Measurements from ENCODE around the gene ATP10A.
"Not testable (repeated sequence)": the region's sequence is repeated elsewhere in the genome, so short reads cannot be mapped to it uniquely, and the experiment has no call there.

Gene ATP10A

GRCh38 chr15:25882466-25882865 is 19.3 kb upstream of the ATP10A start:
- DNase-seq (ENCODE audit: low read depth, low spot score): no peak

- DNase-seq (ENCODE audit: low read depth, low spot score): not testable (repeated sequence)
Measured at GRCh38 chr15:25880877-25881276, 17.8 kb upstream of the ATP10A start.

- DNase-seq (ENCODE audit: low read depth, low spot score): no peak
Measured at GRCh38 chr15:25880411-25880810, 17.3 kb upstream of the ATP10A start.

GRCh38 chr15:25879438-25879837 is 16.3 kb upstream of the ATP10A start:
- no peak for DNase-seq (ENCODE audit: low read depth, low spot score)

GRCh38 chr15:25877681-25878080 is 14.6 kb upstream of the ATP10A start:
- DNase-seq (ENCODE audit: low read depth, low spot score): no peak

- DNase-seq (ENCODE audit: low read depth, low spot score): no peak
Measured at GRCh38 chr15:25876231-25877140, 13.4 kb upstream of the ATP10A start.

- no peak for DNase-seq (ENCODE audit: low read depth, low spot score)
Measured at GRCh38 chr15:25875566-25875965, 12.4 kb upstream of the ATP10A start.

- no peak for DNase-seq (ENCODE audit: low read depth, low spot score)
Measured at GRCh38 chr15:25874379-25874778, 11.3 kb upstream of the ATP10A start.

GRCh38 chr15:25871403-25871802 is 8.3 kb upstream of the ATP10A start:
- no peak for DNase-seq (ENCODE audit: low read depth, low spot score)

- DNase-seq (ENCODE audit: low read depth, low spot score): no peak
Measured at GRCh38 chr15:25870938-25871337, 7.8 kb upstream of the ATP10A start.

- no peak for DNase-seq (ENCODE audit: low read depth, low spot score)
Measured at GRCh38 chr15:25869701-25870100, 6.6 kb upstream of the ATP10A start.

GRCh38 chr15:25866874-25867273 is 3.7 kb upstream of the ATP10A start:
- DNase-seq (ENCODE audit: low read depth, low spot score): no peak

GRCh38 chr15:25866251-25866650 is 3.1 kb upstream of the ATP10A start:
- DNase-seq (ENCODE audit: low read depth, low spot score): no peak

GRCh38 chr15:25864966-25865365 is 1.8 kb upstream of the ATP10A start:
- DNase-seq (ENCODE audit: low read depth, low spot score): no peak

GRCh38 chr15:25863968-25864580 is 947 bp upstream of the ATP10A start:
- no peak for DNase-seq (ENCODE audit: low read depth, low spot score)

- no peak for DNase-seq (ENCODE audit: low read depth, low spot score)
Measured at GRCh38 chr15:25862472-25863110, 536 bp downstream of the ATP10A start.

GRCh38 chr15:25862071-25862471 is 1.1 kb downstream of the ATP10A start:
- no peak for DNase-seq (ENCODE audit: low read depth, low spot score)

GRCh38 chr15:25860885-25861866 is 2.0 kb downstream of the ATP10A start:
- no peak for DNase-seq (ENCODE audit: low read depth, low spot score)

- DNase-seq (ENCODE audit: low read depth, low spot score): no peak
Measured at GRCh38 chr15:25859838-25860645, 3.1 kb downstream of the ATP10A start.

- DNase-seq (ENCODE audit: low read depth, low spot score): no peak
Measured at GRCh38 chr15:25858952-25859760, 4.0 kb downstream of the ATP10A start.
